ENCODE data around the gene MRGPRD. TPM values are rescaled to one million over a fixed set of nuclear protein-coding genes. Genes with fewer than 3 reads are reported as not detected.

Gene MRGPRD
- total and polyA plus RNA-seq, 2 donors (not counting 1 experiment from before 2014, with no cell fraction given): not detected

DNA sequence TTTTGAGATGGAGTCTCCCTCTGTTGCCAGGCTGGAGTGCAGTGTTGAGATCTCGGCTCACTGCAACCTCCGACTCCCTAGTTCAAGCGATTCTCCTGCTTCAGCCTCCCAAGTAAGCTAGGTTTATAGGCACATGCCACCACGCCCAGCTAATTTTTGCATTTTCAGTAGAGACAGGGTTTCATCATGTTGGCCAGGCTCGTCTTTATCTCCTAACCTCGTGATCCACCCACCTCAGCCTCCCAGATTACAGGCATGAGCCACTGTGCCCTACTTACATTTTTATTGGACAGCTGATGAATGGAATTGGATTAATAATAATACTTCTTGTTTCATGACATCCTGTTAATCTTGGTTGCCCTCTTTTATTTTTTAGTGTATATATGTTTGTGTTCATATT, 3.0 kb upstream of the MRGPRD start:
- Histone ChIP-seq H3K79me2 (ENCODE audit: control insufficient read depth, insufficient read depth, low read length) (no peaks in the 10 kb centered on the region), H3K9me3 (ENCODE audit: control extremely low read depth in 1 of 3, control insufficient read depth in 2 of 3, insufficient read depth in 1 of 3, low read length in 2 of 3) (peaks cover 3 to 10% (median 4%) of the 10 kb centered on the region in 3 donors), H3K27me3 (replicated peaks in 1 of 4; ENCODE audit: control extremely low read depth in 1 of 4, control insufficient read depth in 3 of 4, insufficient read depth in 4 of 4, low read length in 3 of 4) (peaks cover 0 to 6% (median 0%) of the 10 kb centered on the region in 4 experiments), H3K9ac (ENCODE audit: low read length) (no peak overlapping the region), H3K4me3 (ENCODE audit: control extremely low read depth in 1 of 5, extremely low read depth in 1 of 5, insufficient read depth in 1 of 5, low read depth in 2 of 5, low read length in 4 of 5) (no peak overlapping the region), H4K20me1 (ENCODE audit: control insufficient read depth, insufficient read depth, low read length, poor library complexity, severe bottlenecking) (no peaks in the 10 kb centered on the region), H3K4me1 (ENCODE audit: control insufficient read depth in 2 of 2, insufficient read depth in 2 of 2, low read length in 2 of 2) (no peaks in the 10 kb centered on the region), H3K36me3 (replicated peaks in 1 of 2; ENCODE audit: control extremely low read depth in 1 of 2, control insufficient read depth in 1 of 2, extremely low read depth in 1 of 2, insufficient read depth in 2 of 2, low read length in 1 of 2) (no peaks in the 10 kb centered on the region), H3K4me2 (replicated peaks; ENCODE audit: low read depth, low read length, poor library complexity, severe bottlenecking) (no peak overlapping the region), H2AFZ (ENCODE audit: insufficient read depth, low read depth, low read length, poor library complexity, severe bottlenecking) (no peak overlapping the region), H3K27ac (ENCODE audit: low read length in 2 of 2) (no peak overlapping the region)
- DNase-seq (no peak), ATAC-seq (ENCODE audit: low read depth) (no peak)
- WGBS (ENCODE audit: insufficient coverage): 91% methylated on average over 4 of the region's 6 CpGs
- Mint-ChIP-seq H3K4me3 (no peak overlapping the region), H3K9me3 (ENCODE audit: insufficient read depth) (peaks cover 4% of the 10 kb centered on the region), H3K27me3 (peaks cover 35% of the 10 kb centered on the region), H3K4me1 (no peaks in the 10 kb centered on the region), H3K27ac (no peak overlapping the region)
- intact Hi-C loops (cut with micrococcal nuclease): no loop called here
- no peak for TF ChIP-seq CTCF (IDR thresholded peaks at IDR 0.05)
- TF ChIP-seq EZH2 (IDR thresholded peaks at IDR 0.05; ENCODE audit: borderline replicate concordance, insufficient read depth, low read depth, low read length, poor library complexity, severe bottlenecking): no peak
- ChIA-PET CTCF (no interaction called here), POLR2A (no interaction called here)

DNA sequence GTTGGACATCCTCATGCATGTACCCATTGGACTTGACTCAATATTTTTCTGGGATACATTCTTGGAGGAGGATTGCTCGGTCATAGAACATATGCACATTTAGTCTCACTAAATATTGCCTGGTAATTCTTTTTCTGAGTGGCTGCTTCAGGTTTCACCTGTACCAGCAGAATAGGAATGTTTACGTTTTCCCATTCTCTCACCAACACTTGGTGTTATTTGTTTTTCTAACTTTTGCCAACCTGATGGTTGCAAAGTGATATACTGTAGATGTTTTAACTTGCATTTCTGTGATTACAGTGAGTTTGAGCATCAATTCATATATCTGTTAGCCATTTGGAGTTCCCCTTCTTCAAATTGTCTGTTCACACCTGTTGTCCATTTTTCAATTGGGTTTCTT, 1.3 kb upstream of the MRGPRD start:
- no peaks in the 10 kb centered on the region for H3K79me2 ChIP-seq (ENCODE audit: control insufficient read depth, insufficient read depth, low read length)
- no peaks in the 10 kb centered on the region for H3K4me1 ChIP-seq (ENCODE audit: control insufficient read depth in 2 of 2, insufficient read depth in 2 of 2, low read length in 2 of 2)
- TF ChIP-seq CTCF (IDR thresholded peaks at IDR 0.05) (no peak), EZH2 (IDR thresholded peaks at IDR 0.05; ENCODE audit: borderline replicate concordance, insufficient read depth, low read depth, low read length, poor library complexity, severe bottlenecking) (no peak)
- no peak overlapping the region for H3K27ac Mint-ChIP-seq
- H3K9me3 ChIP-seq (ENCODE audit: control extremely low read depth in 1 of 3, control insufficient read depth in 2 of 3, insufficient read depth in 1 of 3, low read length in 2 of 3): peaks cover 3 to 9% (median 4%) of the 10 kb centered on the region in 3 donors
- no peak overlapping the region for H3K27ac ChIP-seq (ENCODE audit: low read length in 2 of 2)
- H3K9me3 Mint-ChIP-seq (ENCODE audit: insufficient read depth): peaks cover 4% of the 10 kb centered on the region
- no peak overlapping the region for H3K4me2 ChIP-seq (replicated peaks; ENCODE audit: low read depth, low read length, poor library complexity, severe bottlenecking)
- ChIA-PET CTCF (no interaction called here), POLR2A (no interaction called here)
- intact Hi-C loops (cut with micrococcal nuclease): no loop called here
- H4K20me1 ChIP-seq (ENCODE audit: control insufficient read depth, insufficient read depth, low read length, poor library complexity, severe bottlenecking): no peaks in the 10 kb centered on the region
- no peak overlapping the region for H3K4me3 Mint-ChIP-seq
- peaks cover 0 to 5% (median 0%) of the 10 kb centered on the region in 4 experiments for H3K27me3 ChIP-seq (replicated peaks in 1 of 4; ENCODE audit: control extremely low read depth in 1 of 4, control insufficient read depth in 3 of 4, insufficient read depth in 4 of 4, low read length in 3 of 4)
- peaks cover 31% of the 10 kb centered on the region for H3K27me3 Mint-ChIP-seq
- no CpG with 5 or more reads among the region's 2 CpGs for WGBS (ENCODE audit: insufficient coverage)
- H3K9ac ChIP-seq (ENCODE audit: low read length): no peak overlapping the region
- DNase-seq (no peak), ATAC-seq (ENCODE audit: low read depth) (no peak)
- no peak overlapping the region for H2AFZ ChIP-seq (ENCODE audit: insufficient read depth, low read depth, low read length, poor library complexity, severe bottlenecking)
- no peaks in the 10 kb centered on the region for H3K36me3 ChIP-seq (replicated peaks in 1 of 2; ENCODE audit: control extremely low read depth in 1 of 2, control insufficient read depth in 1 of 2, extremely low read depth in 1 of 2, insufficient read depth in 2 of 2, low read length in 1 of 2)
- H3K4me3 ChIP-seq (ENCODE audit: control extremely low read depth in 1 of 5, extremely low read depth in 1 of 5, insufficient read depth in 1 of 5, low read depth in 2 of 5, low read length in 4 of 5): no peak overlapping the region
- H3K4me1 Mint-ChIP-seq: no peaks in the 10 kb centered on the region
